ENCODE data around the gene OR10G3. TPM values are rescaled to one million over a fixed set of nuclear protein-coding genes. Genes with fewer than 3 reads are reported as not detected.
"Not testable (repeated sequence)": the region's sequence is repeated elsewhere in the genome, so short reads cannot be mapped to it uniquely, and the experiment has no call there.

The OR10G3 gene
- total RNA-seq, 1 donor from 2014 or later: not detected

GRCh38 chr14:21556378-21557083 lies 23.3 kb downstream of the OR10G3 start:
- Mint-ChIP-seq H3K4me1 (ENCODE audit: low read depth) (peaks cover 12% of the 10 kb centered on the region), H3K36me3 (ENCODE audit: low read depth) (no peaks in the 10 kb centered on the region), H3K9me3 (ENCODE audit: low read depth) (no peaks in the 10 kb centered on the region), H3K27ac (ENCODE audit: unreplicated experiment) (peak overlapping the region; percentile 33), H3K4me3 (ENCODE audit: unreplicated experiment) (no peak overlapping the region), H3K27me3 (ENCODE audit: low read depth) (no peaks in the 10 kb centered on the region)
- no peak for TF ChIP-seq CTCF (IDR thresholded peaks at IDR 0.05)
- DNase-seq (ENCODE audit: low spot score): no peak

- H3K4me3 Mint-ChIP-seq (ENCODE audit: unreplicated experiment): no peak overlapping the region
- peaks cover 10% of the 10 kb centered on the region for H3K4me1 Mint-ChIP-seq (ENCODE audit: low read depth)
- DNase-seq (ENCODE audit: low spot score): no peak
- no peak for TF ChIP-seq CTCF (IDR thresholded peaks at IDR 0.05)
- H3K27me3 Mint-ChIP-seq (ENCODE audit: low read depth): no peaks in the 10 kb centered on the region
- no peak overlapping the region for H3K27ac Mint-ChIP-seq (ENCODE audit: unreplicated experiment)
- no peaks in the 10 kb centered on the region for H3K9me3 Mint-ChIP-seq (ENCODE audit: low read depth)
- no peaks in the 10 kb centered on the region for H3K36me3 Mint-ChIP-seq (ENCODE audit: low read depth)
These were observed 26.6 kb downstream of the OR10G3 start for GRCh38 chr14:21553266-21553665.

- not testable (repeated sequence) for H3K27ac Mint-ChIP-seq (ENCODE audit: unreplicated experiment); H3K9me3 Mint-ChIP-seq (ENCODE audit: low read depth)
These were observed 35.3 kb downstream of the OR10G3 start for GRCh38 chr14:21544588-21544987.

GRCh38 chr14:21543963-21544362 lies 35.9 kb downstream of the OR10G3 start:
- no peak overlapping the region for H3K27ac Mint-ChIP-seq (ENCODE audit: unreplicated experiment)
- H3K4me3 Mint-ChIP-seq (ENCODE audit: unreplicated experiment): no peak overlapping the region
- no peaks in the 10 kb centered on the region for H3K4me1 Mint-ChIP-seq (ENCODE audit: low read depth)
- peaks cover 12% of the 10 kb centered on the region for H3K27me3 Mint-ChIP-seq (ENCODE audit: low read depth)
- DNase-seq (ENCODE audit: low spot score): no peak
- no peak for TF ChIP-seq CTCF (IDR thresholded peaks at IDR 0.05)
- H3K9me3 Mint-ChIP-seq (ENCODE audit: low read depth): no peaks in the 10 kb centered on the region
- H3K36me3 Mint-ChIP-seq (ENCODE audit: low read depth): no peaks in the 10 kb centered on the region

More at GRCh38 chr14:21544588-21544987, 35.3 kb downstream of the OR10G3 start:
- not testable (repeated sequence) for H3K4me1 Mint-ChIP-seq (ENCODE audit: low read depth); H3K4me3 Mint-ChIP-seq (ENCODE audit: unreplicated experiment); H3K36me3 Mint-ChIP-seq (ENCODE audit: low read depth); H3K27me3 Mint-ChIP-seq (ENCODE audit: low read depth); DNase-seq (ENCODE audit: low spot score)

- TF ChIP-seq CTCF (IDR thresholded peaks at IDR 0.05): no peak
- Mint-ChIP-seq H3K27me3 (ENCODE audit: low read depth) (peaks cover 16% of the 10 kb centered on the region), H3K27ac (ENCODE audit: unreplicated experiment) (no peak overlapping the region), H3K4me1 (ENCODE audit: low read depth) (no peaks in the 10 kb centered on the region), H3K9me3 (ENCODE audit: low read depth) (no peaks in the 10 kb centered on the region), H3K4me3 (ENCODE audit: unreplicated experiment) (no peak overlapping the region), H3K36me3 (ENCODE audit: low read depth) (no peaks in the 10 kb centered on the region)
- no peak for DNase-seq (ENCODE audit: low spot score)
These were observed 36.3 kb downstream of the OR10G3 start for GRCh38 chr14:21543521-21543960.

Measured in chondrocyte (in vitro differentiated cells).